Caki2 (cell line): ENCODE measurements around the gene MS4A18. TPM values are rescaled to one million over a fixed set of nuclear protein-coding genes. Genes with fewer than 3 reads are reported as not detected.

Experiments used
- total RNA-seq: library from RNA; depleted of rRNA; stranded (reverse); fragments of >200 nt; shearing (Covaris generic); gene quantifications from 2 replicates; pipeline ENCODE4 v1.2.3, GENCODE V29; 2014; ENCODE audit warnings: low replicate concordance; rRNA removed

The MS4A18 gene
- total RNA-seq, 1 experiment from 2014 or later = not detected

Other genes with a start within 250 kb of the MS4A18 start
- not detected in 2 replicates for gene MS4A12, start 231.9 kb upstream of the MS4A18 start, total RNA-seq
- not detected in 2 replicates for gene MS4A13, start 209.3 kb upstream of the MS4A18 start, total RNA-seq
- gene MS4A8, start 25.1 kb upstream of the MS4A18 start, total RNA-seq = not detected in 2 replicates
- gene MS4A15, start 32.1 kb downstream of the MS4A18 start, total RNA-seq = not detected in 2 replicates
- gene MS4A10, start 60.6 kb downstream of the MS4A18 start, total RNA-seq = not detected in 2 replicates
- gene CCDC86, start 117.4 kb downstream of the MS4A18 start, total RNA-seq = 6.7 and 7.3 TPM in 2 replicates
- not detected in 2 replicates for gene PTGDR2, start 131.2 kb downstream of the MS4A18 start, total RNA-seq
- gene ZP1, start 142.8 kb downstream of the MS4A18 start, total RNA-seq = not detected in 2 replicates
- gene PRPF19, start 181.9 kb downstream of the MS4A18 start, total RNA-seq = 51.1 and 79.3 TPM in 2 replicates
- gene TMEM109, start 189.4 kb downstream of the MS4A18 start, total RNA-seq = 10.2 and 18.2 TPM in 2 replicates
- gene TMEM132A, start 199.7 kb downstream of the MS4A18 start, total RNA-seq = 33.6 and 36.7 TPM in 2 replicates
- gene SLC15A3, start 227.5 kb downstream of the MS4A18 start, total RNA-seq = not detected in 2 replicates
- not detected in 2 replicates for gene CD6, start 247.0 kb downstream of the MS4A18 start, total RNA-seq